Right renal pelvis (tissue), 4 donors: ENCODE results near the gene STAC. TPM values are rescaled to one million over a fixed set of nuclear protein-coding genes. Genes with fewer than 3 reads are reported as not detected.
"Not testable (repeated sequence)": the region's sequence is repeated elsewhere in the genome, so short reads cannot be mapped to it uniquely, and the experiment has no call there.

Source experiments
- DNase-seq, 4 donors: peaks; one replicate each; pipeline ENCODE4 v3.0.0-alpha.2; 2013; ENCODE audit warnings: low read depth in 4 of 4, low spot score in 3 of 4, missing footprints in 1 of 4
- polyA plus RNA-seq, 4 donors: library from polyadenylated mRNA; unstranded; fragments of 120-200 nt; gene quantifications; one replicate each; pipeline ENCODE4 v1.2.1, GENCODE V29; 2013; ENCODE audit not compliant: insufficient read length in 4 of 4

The STAC gene
- polyA plus RNA-seq, 4 donors = 7.2 to 13.7 (median 9.2) TPM

- DNase-seq = no peak
Observed at GRCh38 chr3:36409862-36410261, 29.6 kb downstream of the STAC start.

- no peak for DNase-seq
Observed at GRCh38 chr3:36411587-36411986, 31.3 kb downstream of the STAC start.

- DNase-seq = no peak
Observed at GRCh38 chr3:36416599-36416998, 36.3 kb downstream of the STAC start.

GRCh38 chr3:36417237-36417636 is 36.9 kb downstream of the STAC start:
- no peak for DNase-seq

- no peak for DNase-seq
Observed at GRCh38 chr3:36418296-36418695, 38.0 kb downstream of the STAC start.

- no peak for DNase-seq
Observed at GRCh38 chr3:36428445-36428844, 48.1 kb downstream of the STAC start.

- DNase-seq = no peak
Observed at GRCh38 chr3:36429986-36430485, 49.7 kb downstream of the STAC start.

GRCh38 chr3:36433511-36433910 is 53.2 kb downstream of the STAC start:
- DNase-seq = no peak

GRCh38 chr3:36434687-36435426 is 54.6 kb downstream of the STAC start:
- DNase-seq = no peak

GRCh38 chr3:36443028-36443686 is 62.9 kb downstream of the STAC start:
- DNase-seq = no peak

GRCh38 chr3:36444909-36445308 is 64.6 kb downstream of the STAC start:
- no peak for DNase-seq

GRCh38 chr3:36446276-36446675 is 66.0 kb downstream of the STAC start:
- no peak for DNase-seq

GRCh38 chr3:36447061-36447460 is 66.8 kb downstream of the STAC start:
- DNase-seq = no peak

- no peak for DNase-seq
Observed at GRCh38 chr3:36451816-36452215, 71.5 kb downstream of the STAC start.

- DNase-seq = not testable (repeated sequence)
Observed at GRCh38 chr3:36453213-36453612, 72.9 kb downstream of the STAC start.

GRCh38 chr3:36453896-36454295 is 73.6 kb downstream of the STAC start:
- DNase-seq = not testable (repeated sequence)

- DNase-seq = no peak
Observed at GRCh38 chr3:36455406-36455805, 75.1 kb downstream of the STAC start.

- no peak for DNase-seq
Observed at GRCh38 chr3:36456784-36457183, 76.5 kb downstream of the STAC start.

- DNase-seq = no peak
Observed at GRCh38 chr3:36457667-36458066, 77.4 kb downstream of the STAC start.

- no peak for DNase-seq
Observed at GRCh38 chr3:36459177-36459576, 78.9 kb downstream of the STAC start.

- DNase-seq = no peak
Observed at GRCh38 chr3:36461597-36461996, 81.3 kb downstream of the STAC start.

GRCh38 chr3:36472045-36472444 is 91.7 kb downstream of the STAC start:
- not testable (repeated sequence) for DNase-seq
